Measurements from ENCODE around the gene WDR53. TPM values are rescaled to one million over a fixed set of nuclear protein-coding genes. Genes with fewer than 3 reads are reported as not detected.

The WDR53 gene
- total RNA-seq, 1 experiment from 2014 or later = 18.6 TPM

- Histone ChIP-seq H3K4me3 (ENCODE audit: low read depth in 2 of 2, low read length in 2 of 2) (no peak overlapping the region), H3K36me3 (ENCODE audit: control insufficient read depth, insufficient read depth, low read length) (no peaks in the 10 kb centered on the region), H3K27ac (ENCODE audit: low read length) (no peak overlapping the region), H3K9me3 (ENCODE audit: control insufficient read depth, insufficient read depth, low read depth, low read length) (no peaks in the 10 kb centered on the region), H3K4me1 (ENCODE audit: control insufficient read depth, insufficient read depth, low read length) (no peaks in the 10 kb centered on the region), H3K27me3 (ENCODE audit: control insufficient read depth, insufficient read depth, low read length) (no peaks in the 10 kb centered on the region)
- intact Hi-C loops (cut with micrococcal nuclease; ENCODE audit: unreplicated experiment) = loop anchor here (5.0 kb wide), 1 partner anchor 150 kb away; no protein-coding TSS in a partner anchor
- in situ Hi-C loops (cut with HindIII; ENCODE audit: low pct_unique_long_range_greater_than_20kb, low sequenced_read_pairs) = no loop called here
- TF ChIP-seq SIN3A (IDR thresholded peaks at IDR 0.05; ENCODE audit: borderline replicate concordance, insufficient read depth, low read depth, low read length) = no peak
- peak; percentile 90 for TF ChIP-seq CTCF (IDR thresholded peaks at IDR 0.05)
- no peak for TF ChIP-seq TCF7L2 (IDR thresholded peaks at IDR 0.05; ENCODE audit: low read depth, low read length)
- no peak for TF ChIP-seq POLR2AphosphoS5 (IDR thresholded peaks at IDR 0.05; ENCODE audit: low read depth, low read length)
- BruUV-seq (replicated peaks) = no TSS peak
- DNase-seq (ENCODE audit: low read depth, low spot score) (no peak), ATAC-seq (no peak)
- ChIA-PET POLR2A (no interaction called here), CTCF (interaction anchor here (0.7 kb wide), 1 partner anchor 431 kb away, joined by 5 read pairs; no protein-coding TSS in a partner anchor)
Measured at GRCh38 chr3:196537319-196537984, 30.9 kb downstream of the WDR53 start.

GRCh38 chr3:196533260-196533681, 35.1 kb downstream of the WDR53 start:
- Histone ChIP-seq H3K27me3 (ENCODE audit: control insufficient read depth, insufficient read depth, low read length) (no peaks in the 10 kb centered on the region), H3K36me3 (ENCODE audit: control insufficient read depth, insufficient read depth, low read length) (no peaks in the 10 kb centered on the region), H3K9me3 (ENCODE audit: control insufficient read depth, insufficient read depth, low read depth, low read length) (no peaks in the 10 kb centered on the region), H3K4me3 (ENCODE audit: low read depth in 2 of 2, low read length in 2 of 2) (no peak overlapping the region), H3K27ac (ENCODE audit: low read length) (no peak overlapping the region), H3K4me1 (ENCODE audit: control insufficient read depth, insufficient read depth, low read length) (no peaks in the 10 kb centered on the region)
- CTCF ChIA-PET = no interaction called here
- in situ Hi-C loops (cut with HindIII; ENCODE audit: low pct_unique_long_range_greater_than_20kb, low sequenced_read_pairs) (no loop called here), intact Hi-C loops (cut with micrococcal nuclease; ENCODE audit: unreplicated experiment) (no loop called here)
- no TSS peak for BruUV-seq (replicated peaks)
- ATAC-seq (no peak), DNase-seq (ENCODE audit: low read depth, low spot score) (no peak)
- TF ChIP-seq POLR2AphosphoS5 (IDR thresholded peaks at IDR 0.05; ENCODE audit: low read depth, low read length) (no peak), REST (IDR thresholded peaks at IDR 0.05; ENCODE audit: insufficient read depth in 1 of 2, low read depth in 2 of 2, low read length in 1 of 2) (no peak), TCF7L2 (IDR thresholded peaks at IDR 0.05; ENCODE audit: low read depth, low read length) (no peak), SIN3A (IDR thresholded peaks at IDR 0.05; ENCODE audit: borderline replicate concordance, insufficient read depth, low read depth, low read length) (no peak), CTCF (IDR thresholded peaks at IDR 0.05) (no peak)
- POLR2A ChIA-PET = no interaction called here
